OCI-M2 (cell line): Measurements from ENCODE around the gene CAMP.
"Not testable (repeated sequence)": the region's sequence is repeated elsewhere in the genome, so short reads cannot be mapped to it uniquely, and the experiment has no call there.

Source experiments
- DNase-seq: peaks from one replicate; lab custom pipeline; 2025; ENCODE audit not compliant: unreplicated experiment; lab: John Stamatoyannopoulos, UW

Gene CAMP

DNA sequence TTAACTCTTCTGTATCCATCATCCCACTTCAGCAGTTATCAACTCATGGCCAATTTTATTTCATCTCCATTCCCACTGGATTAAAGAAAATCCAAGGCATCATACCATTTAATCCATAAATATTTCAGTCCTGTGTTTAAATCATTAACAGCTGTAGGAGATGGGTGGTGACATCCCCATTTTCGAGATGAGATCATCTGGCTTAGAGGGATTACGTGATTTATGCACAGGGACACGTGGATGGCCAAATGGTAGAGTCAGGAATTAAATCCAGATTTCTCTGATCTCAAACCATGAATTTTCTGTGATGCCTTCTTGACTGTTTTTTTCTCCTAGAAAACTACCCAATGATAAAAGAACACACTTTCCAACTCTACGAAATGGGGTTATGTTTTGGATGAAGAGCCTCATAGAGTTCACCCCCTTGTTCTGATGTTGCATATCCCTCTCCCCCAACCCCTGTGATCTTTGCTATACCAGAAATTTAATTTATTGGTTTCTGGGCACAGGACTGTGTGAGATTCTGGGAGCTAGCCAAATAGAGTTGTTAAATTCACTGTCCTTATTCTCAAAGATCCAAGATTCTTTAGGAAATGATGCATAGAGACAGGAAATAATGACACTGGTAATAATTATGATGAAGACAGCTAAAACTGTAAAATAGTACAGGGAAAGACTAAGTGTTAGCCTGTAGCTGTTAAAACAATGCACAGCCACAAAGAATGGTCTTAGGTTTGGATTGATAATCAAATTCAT is 25.0 kb downstream of the CAMP start:
- DNase-seq: no peak

DNA sequence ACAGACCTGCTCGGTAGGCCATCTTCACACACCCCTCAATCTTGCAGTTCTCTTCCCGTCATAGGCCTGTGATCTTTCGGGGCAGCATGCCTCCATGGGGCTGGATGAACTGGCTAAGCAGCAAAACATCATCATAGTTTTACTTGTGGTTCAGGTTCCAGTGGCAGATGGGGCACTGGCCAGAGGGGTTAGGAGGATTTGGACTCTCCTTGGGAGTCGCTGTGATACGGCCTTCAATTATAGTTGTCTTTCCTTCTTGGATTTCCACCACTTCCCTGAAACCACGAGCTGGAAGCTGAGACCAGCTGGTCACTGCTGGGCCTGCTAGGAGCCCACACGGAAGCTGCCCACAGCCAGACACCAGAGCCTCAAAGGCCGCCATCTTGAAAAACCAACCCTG is 33.3 kb downstream of the CAMP start:
- DNase-seq: no peak

DNA sequence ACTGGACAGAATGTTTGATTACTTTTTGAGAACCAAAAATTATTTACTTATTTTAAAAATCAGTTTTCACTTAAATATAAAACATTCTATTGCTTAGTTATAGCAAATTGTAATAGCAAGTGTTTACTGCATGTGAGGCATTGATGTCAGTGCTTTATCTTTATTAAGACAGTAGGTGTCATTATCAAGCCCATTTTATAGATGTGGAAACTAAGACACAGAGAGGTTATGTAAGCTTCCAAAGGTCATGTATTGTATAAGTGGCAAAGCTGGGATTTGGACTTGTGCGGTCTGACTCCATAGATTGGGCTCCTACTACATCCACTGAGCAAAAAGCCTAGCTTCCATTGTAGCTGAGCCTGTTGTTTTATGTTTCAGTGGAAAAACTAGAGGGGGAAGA is 35.2 kb downstream of the CAMP start:
- DNase-seq: no peak

DNA sequence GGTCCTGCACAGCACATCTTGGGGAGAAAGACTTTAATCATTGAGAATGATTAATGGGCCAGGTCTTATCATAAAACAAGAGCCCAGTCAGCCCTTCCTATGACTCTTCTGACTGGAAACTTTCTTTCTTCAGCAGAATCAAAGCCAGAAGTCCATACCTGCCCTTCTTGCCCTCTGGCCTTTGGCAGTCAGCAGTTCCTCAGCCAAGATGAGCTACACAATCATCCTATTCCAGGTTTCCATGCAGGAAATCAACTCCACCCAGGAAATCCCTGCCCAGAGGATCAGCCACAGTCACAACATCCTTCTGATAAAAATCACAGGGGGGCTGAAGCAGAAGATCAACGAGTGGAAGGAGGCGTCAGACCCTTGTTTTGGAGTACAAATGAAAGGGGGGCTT is 44.5 kb downstream of the CAMP start:
- no peak for DNase-seq

DNA sequence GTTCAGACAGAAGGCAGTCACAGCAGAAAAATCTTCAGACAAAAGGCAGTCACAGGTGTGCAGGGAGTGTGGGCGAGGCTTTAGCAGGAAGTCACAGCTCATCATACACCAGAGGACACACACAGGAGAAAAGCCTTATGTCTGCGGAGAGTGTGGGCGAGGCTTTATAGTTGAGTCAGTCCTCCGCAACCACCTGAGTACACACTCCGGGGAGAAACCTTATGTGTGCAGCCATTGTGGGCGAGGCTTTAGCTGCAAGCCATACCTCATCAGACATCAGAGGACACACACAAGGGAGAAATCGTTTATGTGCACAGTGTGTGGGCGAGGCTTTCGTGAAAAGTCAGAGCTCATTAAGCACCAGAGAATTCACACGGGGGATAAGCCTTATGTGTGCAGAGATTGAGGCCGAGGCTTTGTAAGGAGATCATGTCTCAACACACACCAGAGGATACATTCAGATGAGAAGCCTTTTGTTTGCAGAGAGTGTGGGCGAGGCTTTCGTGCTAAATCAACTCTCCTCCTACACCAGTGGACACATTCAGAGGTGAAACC is 45.2 kb downstream of the CAMP start:
- DNase-seq: no peak

DNA sequence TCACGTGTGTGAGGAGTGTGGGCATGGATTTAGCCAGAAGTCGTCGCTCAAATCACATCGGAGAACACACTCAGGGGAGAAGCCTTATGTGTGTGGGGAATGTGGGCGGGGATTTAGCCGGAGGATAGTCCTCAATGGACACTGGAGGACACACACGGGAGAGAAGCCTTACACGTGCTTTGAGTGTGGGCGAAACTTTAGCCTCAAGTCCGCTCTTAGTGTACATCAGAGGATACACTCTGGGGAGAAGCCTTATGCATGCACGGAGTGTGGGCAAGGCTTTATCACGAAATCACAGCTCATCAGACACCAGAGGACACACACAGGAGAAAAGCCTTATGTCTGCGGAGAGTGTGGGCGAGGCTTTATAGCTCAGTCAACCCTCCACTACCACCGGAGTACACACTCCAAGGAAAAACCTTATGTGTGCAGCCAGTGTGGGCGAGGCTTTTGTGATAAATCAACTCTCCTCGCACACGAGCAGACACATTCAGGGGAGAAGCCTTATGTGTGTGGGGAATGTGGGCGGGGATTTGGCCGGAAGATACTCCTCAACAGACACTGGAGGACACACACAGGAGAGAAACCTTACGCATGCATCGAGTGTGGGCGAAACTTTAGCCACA is 45.8 kb downstream of the CAMP start:
- no peak for DNase-seq

DNA sequence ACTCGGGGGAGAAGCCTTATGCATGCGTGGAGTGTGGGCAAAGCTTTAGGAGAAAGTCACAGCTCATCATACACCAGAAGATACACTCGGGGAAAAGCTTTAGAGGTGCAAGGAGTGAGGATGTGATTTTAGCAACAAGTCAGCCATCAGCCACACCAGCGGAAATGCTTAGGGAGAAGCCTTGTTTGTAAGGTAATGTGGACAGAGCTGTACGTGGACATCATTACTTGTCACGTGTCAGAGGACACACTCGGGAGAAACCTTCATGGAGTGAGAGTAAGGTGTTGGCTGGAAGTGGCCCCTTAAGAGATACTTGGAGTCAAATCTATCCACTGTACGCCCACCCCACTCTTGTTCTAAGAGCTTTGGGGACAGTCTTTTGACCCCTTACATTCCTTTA is 46.3 kb downstream of the CAMP start:
- no peak for DNase-seq

DNA sequence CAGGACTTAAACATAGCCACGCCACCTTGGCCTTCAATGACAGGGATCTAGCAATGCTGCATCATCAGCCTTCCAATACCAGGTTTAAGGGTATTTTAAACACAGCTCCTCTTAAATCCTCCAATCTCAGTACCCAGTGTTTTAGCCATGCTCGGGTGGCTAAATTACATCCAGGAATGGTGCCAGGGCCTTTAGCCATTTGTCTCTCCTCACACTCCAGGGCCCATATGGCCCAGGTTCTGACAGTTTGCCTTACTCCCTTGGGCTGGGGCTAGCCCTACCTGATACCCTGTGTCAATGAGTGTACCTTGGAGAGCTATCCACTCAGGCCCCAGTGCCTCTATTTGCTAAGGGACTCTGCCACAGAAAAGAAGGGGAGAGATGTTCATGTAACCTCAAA is 47.0 kb downstream of the CAMP start:
- DNase-seq: no peak

DNA sequence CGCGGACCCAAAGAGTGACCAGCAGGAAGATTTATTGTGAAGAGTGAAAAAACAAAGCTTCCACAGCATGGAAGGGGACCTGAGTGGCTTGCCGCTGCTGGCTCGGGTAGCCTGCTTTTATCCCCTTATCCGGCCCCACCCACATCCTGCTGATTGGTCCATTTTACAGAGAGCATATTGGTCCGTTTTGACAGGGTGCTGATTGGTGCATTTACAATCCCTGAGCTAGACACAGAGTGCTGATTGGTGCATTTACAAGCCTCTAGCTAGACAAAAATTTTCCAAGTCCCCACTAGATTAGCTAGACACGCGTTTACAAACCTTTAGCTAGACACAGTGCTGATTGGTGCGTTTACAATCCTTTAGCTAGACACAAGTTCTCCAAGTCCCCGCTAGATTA is 47.9 kb downstream of the CAMP start:
- not testable (repeated sequence) for DNase-seq

DNA sequence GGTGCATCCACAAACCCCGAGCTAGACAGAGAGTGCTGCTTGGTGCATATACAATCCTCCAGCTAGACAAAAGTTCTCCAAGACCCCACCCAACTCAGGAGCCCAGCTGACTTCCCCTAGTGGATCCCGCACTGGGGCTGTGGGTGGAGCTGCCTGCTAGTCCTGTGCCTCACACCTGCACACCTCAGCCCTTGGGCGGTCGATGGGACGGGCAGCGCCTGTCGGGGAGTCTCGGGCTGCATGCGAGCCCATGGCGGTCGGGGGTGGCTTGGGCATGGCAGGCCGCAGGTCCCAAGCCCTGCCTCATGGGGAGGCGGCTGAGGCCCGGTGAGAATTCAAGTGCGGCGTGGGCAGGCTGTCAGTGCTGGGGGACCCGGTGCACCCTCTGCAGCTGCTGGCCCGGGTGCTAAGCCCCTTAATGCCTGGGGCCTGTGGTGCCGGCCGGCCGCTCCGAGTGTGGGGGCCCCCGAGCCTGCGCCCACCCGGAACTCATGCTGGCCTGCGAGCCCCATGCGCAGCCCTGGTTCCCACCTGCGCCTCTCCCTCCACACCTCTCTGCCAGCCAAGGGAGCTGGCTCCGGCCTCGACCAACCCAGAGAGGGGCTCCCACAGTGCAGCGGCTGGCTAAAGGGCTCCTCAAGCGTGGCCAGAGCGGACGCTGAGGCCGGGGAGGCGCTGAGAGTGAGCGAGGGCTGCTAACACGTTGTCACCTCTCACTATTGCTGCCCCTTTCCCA is 48.6 kb downstream of the CAMP start:
- DNase-seq: no peak

DNA sequence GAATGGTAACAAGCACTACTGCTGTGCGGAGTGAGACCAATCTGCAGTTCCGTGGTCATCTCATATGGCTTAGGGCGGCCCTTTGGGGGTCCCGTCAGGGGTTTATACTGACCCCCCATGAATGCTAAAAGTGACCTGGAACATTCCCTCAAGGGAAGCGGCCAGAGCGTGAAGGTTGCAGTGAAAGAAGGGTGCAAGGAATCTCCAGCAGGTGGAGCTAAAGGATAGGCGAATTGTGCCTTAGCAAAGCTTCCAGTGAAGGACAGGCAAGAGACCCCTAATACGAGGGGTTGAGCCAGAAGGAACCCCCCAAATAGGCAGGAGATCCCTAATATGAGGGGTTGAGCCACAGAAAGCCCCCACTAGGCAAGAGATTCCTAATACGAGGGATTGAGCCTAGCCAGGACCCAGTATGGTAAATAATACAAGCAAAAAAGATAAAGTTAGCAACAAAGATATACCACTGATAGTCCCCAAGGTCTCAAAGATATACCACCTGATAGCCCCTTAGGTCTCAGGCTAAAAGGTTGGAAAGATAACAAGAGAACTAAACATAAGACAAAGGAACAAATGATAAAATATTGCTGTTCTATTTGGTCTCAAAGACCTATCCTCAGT is 50.4 kb downstream of the CAMP start:
- peak; percentile 32 for DNase-seq

DNA sequence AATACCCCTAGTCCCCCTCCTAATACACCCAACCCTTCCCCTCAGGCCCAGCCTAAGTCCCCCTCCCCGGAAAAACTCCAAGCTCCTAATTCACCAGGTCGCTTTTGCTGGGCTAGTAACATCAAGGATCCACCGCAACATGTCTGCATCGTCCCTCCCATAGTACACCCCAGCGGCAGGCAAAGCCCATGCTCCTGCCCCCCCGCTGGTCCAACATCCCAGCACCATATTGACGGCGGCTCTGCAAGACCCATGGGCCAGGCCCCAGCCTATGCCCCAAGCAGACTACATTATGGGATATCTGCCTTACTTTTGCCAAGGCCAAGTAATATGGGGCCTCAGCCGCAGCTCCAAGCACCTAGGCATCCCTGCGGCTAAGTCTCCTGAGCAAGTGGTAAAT is 51.2 kb downstream of the CAMP start:
- DNase-seq: no peak
